Stimulated activated CD8-positive, alpha-beta memory T cell treated with anti-CD3 and anti-CD28 coated beads, Interleukin-2, amount 100 ng/mL, for 48 hours (primary cell): ENCODE results near the gene PCBP2.
"Not testable (repeated sequence)": the region's sequence is repeated elsewhere in the genome, so short reads cannot be mapped to it uniquely, and the experiment has no call there.

Source experiments
- DNase-seq, 2 donors: peaks; one replicate each; pipeline ENCODE4 v3.0.0-alpha.2; 2020; ENCODE audit warnings: low read depth in 2 of 2

The PCBP2 gene

GRCh38 chr12:53441040-53441833 is 10.7 kb upstream of the PCBP2 start, which contains the start of gene PRR13:
Gene PRR13, plus strand, starts transcription at chr12:53441734. Its CDS starts 981 bp downstream, at chr12:53442715.
- DNase-seq: peak; percentile 99

DNA sequence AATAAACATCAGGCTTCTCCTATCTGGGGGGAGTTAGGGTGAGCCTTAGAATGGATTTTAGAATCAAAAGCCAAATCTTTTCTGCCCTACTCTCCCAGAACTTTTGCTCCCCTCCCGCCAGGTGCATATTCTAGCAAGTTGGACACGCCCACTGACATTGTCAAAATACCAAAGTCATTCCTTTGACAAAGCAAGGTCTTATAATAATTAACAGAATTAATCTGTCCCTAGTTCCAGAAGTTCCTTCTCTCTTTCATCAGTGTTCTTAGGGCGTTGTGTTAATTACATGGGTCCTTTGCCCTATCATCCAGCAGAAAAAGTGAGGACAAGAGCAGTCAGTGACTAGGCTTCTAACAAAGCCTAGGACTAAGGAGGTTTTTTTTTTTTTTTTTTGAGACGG is 7.9 kb upstream of the PCBP2 start:
- no peak for DNase-seq

DNA sequence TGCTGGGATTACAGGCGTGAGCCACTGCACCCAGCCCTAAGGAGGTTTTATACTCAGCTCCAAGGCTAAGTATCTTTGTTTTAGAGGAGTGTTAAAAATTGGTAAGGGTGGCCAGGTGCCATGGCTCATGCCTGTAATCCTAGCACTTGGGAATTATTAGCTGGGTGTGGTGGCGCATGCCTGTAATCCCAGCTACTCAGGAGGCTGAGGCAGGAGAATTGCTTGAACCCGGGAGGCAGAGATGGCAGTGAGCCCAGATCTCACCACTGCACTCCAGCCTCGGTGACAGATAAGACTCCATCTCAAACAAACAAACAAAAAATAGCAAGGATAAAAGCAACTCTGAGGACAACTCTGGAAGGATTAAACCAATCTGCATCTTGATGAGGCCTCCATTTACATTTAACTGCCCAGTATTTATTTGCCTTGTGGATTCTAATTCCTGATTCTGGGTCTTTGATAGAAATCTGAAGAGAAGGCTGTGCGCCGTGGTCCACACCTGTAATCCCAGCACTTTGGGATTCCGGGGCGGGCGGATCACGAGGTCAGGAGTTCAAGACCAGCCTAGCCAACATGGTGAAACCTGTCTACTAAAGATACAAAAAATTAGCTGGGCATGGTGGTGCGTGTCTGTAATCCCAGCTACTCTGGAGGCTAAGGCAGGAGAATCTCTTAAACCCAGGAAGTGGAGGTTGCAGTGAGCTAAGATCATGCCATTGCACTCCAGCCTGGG is 7.1 kb upstream of the PCBP2 start:
- DNase-seq: not testable (repeated sequence)

DNA sequence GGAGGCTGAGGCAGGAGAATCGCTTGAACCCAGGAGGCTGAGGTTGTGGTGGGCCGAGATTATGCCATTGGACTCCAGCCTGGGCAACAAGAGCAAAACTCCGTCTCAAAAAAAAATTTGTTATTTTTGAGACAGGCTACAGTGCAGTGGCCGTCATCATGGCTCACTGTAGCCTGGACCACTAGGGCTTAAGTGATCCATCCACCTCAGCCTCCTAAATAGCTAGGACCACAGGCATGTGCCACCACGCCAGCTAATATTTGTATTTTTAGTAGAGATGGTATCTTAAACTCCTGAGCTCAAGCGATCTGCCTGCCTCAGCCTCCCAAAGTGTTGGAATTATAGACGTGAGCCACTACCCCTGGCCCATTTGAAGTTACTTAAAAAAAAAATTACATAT is 966 bp upstream of the PCBP2 start:
- DNase-seq: no peak

DNA sequence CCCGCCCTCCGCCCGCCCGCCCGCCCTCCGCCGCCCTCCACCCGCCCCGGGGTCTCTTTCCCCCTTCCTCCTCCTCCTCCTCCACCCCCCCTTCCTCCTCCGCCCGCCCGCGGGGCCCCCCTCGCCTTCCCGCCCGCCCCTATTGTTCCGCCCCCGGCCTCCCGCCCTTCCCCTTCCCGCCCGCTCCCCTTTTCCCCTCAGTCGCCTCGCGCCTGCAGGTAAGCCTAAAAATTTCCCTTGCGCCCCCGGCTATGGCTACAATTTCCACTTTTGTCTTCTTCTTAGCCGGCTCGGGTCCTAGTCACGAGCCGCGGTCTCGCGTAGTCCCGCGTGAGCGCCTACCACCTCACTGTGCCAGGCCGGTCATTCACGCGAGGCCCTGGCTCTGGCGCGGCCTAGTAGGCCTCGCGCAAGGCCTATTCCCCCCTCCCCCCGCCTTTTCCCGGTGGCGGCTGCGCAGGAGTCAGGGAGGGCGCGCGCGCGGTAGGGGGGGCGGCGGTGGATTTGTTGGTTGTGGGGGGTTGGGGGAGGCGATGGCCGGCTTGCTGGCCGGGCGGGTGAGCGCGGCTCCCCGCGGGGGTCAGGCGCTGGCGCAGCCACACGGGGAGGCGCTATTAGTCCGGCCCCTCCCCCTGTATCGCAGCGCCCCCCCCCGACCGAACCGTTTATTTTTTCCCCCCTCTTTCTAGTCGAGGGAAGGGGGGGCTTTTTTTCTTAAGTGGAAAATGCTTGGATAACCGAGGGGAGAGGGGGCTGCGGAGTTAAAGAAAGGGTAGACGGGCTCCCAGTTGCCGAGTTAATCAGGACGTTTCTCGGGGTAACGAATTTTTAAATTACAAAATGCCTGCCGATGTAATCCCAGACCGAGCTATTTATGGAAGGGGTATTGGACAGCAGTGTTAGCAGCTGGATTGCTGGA is 516 bp downstream of the PCBP2 start:
- DNase-seq: peak; percentile 49 to 51

DNA sequence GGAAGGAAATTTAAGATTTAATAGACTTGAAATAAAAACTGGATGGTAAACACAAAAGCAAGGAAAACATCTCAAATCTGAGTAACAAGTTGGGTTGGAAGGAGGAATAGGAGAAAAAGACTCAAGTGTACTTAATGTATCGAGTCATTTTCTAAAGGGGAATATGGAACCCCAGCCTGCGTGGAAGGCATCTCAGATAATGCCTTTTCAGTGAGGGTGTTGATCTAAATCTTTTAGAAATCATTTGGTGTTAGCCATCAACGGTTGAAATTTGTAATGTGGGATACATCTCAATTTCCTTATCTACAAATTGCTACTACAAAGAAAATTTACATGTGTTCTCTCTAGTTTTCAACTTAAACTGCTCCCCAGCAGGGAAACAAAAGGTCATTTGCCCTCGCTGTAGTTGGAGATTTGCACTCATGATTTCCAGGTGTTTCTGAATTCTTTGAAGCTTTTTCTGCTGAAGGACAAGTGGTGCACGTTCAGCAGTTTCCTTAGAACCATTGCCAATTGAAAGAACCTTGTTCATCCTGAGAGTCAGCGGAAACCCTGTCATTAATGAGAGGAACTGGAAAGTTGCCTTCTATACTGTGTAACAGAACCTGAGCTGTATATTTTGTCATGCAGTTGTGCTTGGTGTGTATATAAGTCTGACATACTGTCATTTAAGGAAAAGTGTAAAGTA is 2.2 kb downstream of the PCBP2 start:
- DNase-seq: no peak

DNA sequence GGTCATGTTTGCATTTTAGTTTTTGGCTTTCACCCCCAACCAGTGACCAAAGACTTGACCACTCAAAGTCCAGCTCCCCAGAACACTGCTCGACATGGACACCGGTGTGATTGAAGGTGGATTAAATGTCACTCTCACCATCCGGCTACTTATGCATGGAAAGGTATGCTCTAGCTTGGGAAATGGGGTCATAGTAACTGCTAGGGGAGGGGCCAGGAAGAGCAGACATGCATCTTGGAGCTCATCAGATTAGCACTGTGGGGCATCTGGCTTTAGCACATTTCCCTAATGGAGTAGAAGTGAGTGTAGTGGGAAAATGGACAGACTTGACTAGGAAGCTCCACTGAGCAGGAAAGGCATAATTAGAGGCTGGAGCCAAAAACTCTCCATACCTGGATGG is 2.8 kb downstream of the PCBP2 start:
- no peak for DNase-seq

DNA sequence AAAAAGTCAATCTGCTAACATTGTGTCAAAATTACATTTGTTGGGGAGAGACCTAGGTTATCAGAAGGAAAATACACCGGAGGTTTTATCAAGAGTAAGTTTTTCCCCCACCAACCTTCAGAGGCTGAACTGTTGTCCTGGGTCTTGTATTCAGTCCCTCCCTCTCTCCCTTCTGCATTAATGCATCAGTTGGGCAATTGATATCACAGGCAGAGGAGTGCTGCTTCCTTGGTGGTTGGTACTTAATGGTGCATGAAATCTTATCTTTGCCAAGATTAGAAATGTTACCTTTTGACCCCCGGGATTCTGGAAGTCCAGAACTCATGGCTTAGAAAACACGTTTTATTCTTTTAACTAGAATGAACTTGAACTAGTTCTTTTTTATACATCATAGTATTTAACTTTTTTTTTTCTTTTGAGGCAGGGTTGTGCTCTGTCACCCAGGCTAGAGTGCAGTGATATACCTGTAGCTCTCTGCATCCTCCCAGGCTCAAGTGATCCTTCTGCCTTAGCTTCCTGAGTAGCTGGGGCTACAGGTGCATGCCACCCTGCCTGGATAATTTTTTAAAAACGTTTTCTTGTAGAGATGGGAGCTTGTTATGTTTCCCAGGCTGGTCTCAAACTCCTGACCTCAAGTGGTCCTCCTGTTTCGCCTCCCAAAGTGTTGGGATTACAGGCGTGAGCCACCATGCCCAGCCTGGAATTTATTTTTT is 4.9 kb downstream of the PCBP2 start:
- no peak for DNase-seq

DNA sequence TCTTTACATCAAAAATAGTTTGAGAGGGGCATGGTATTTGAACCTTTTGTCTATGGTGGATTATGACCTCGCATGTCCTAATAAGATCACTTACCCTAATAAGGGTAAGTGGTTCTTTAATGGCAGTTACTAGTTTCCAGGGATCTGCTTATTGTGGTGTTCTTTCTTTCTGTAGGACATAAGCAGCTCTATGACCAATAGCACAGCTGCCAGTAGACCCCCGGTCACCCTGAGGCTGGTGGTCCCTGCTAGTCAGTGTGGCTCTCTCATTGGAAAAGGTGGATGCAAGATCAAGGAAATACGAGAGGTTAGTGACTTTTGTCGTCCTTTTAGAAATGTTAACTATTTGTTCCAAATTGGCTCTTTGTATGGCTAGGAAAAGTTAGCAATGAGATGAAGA is 7.2 kb downstream of the PCBP2 start:
- DNase-seq: no peak

DNA sequence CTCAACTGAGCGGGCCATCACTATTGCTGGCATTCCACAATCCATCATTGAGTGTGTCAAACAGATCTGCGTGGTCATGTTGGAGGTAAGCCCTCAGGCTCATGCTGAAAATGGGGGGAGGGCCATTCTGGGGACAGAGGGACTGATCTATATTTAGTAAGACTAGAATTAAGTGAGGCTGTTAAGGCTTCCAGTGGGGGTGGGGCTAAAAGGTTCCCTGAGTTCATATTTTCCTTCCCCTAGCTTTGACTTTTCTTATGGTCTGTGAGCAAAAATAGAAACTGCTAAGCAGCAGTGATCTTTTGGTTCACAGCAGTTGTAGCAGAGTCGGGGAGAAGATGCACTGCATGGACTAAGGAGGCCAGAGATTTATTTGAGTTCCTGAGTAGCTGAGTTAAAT is 9.2 kb downstream of the PCBP2 start:
- DNase-seq: no peak

- no peak for DNase-seq
Measured at GRCh38 chr12:53461591-53461990, 9.7 kb downstream of the PCBP2 start.

DNA sequence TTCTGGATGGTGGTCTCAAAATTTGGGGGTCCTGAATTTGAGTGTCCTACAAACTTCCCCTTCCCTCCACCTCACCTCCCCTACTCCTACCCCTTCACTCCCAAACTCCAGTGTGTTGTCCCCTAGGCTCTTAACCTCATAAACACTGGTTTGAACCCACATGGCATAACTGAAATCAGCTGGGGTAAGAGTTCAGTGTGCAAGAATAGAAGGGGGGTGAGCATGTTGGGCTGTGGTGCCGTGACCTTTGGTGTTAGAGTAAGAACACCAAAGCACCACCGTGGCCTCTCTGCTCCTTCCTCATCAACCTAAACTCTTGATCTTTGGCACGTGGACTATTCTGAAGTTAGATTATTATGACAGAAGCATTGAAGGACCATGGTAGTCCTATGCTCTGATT is 11.0 kb downstream of the PCBP2 start:
- DNase-seq: no peak

GRCh38 chr12:53463802-53464560 is 12.1 kb downstream of the PCBP2 start:
- DNase-seq: no peak

DNA sequence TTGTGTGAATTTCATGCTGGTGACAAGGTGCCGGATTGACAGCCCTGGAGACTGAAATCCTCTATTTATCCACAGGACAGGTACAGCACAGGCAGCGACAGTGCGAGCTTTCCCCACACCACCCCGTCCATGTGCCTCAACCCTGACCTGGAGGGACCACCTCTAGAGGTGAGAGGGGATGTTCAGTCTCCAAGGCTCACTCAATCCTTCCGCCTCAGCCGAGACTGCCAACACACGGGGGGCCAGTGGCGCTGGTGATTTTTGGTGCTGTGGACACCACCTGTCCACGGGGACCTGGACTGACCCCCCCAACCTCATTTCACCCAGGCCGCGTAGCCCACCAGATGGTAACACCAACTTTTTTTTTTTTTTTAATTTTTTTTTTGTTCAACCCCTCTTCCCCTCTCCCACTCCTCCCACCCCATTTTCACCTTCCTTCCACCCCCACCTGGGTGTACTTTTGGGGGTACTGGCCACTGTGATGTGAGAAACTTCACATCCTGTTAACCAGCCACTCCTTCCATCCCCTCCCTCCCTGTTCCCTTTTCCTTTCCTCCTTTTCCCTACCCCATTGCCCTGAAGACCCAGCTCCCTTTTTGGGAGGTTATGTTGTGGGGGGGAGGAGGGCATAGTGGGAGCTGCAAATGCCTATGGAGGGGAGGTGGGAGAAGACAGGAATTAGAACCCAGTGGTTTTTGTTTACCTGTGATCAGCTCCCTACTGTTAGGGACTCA is 12.9 kb downstream of the PCBP2 start:
- no peak for DNase-seq

DNA sequence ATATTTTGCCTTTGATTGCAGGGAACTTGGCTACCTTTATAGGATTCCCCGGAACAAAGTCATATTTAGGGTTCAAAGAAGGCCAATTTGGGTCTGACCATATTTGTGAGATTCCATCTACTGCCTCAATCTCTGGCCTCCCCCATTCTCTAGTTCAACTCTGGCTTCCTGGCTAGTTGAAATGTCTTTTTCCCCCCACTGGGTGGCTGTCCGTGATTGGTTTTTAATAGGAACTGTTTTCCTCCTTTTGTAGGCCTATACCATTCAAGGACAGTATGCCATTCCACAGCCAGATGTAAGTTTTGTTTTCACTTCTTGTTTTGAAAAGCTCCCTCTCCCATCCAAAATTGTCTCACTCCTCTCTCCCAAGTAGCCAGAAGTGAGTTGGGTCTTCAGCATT is 13.8 kb downstream of the PCBP2 start:
- no peak for DNase-seq

- no peak for DNase-seq
Measured at GRCh38 chr12:53466640-53467039, 14.7 kb downstream of the PCBP2 start.

- no peak for DNase-seq
Measured at GRCh38 chr12:53467082-53467481, 15.2 kb downstream of the PCBP2 start.

- no peak for DNase-seq
Measured at GRCh38 chr12:53467880-53468279, 16.0 kb downstream of the PCBP2 start.

DNA sequence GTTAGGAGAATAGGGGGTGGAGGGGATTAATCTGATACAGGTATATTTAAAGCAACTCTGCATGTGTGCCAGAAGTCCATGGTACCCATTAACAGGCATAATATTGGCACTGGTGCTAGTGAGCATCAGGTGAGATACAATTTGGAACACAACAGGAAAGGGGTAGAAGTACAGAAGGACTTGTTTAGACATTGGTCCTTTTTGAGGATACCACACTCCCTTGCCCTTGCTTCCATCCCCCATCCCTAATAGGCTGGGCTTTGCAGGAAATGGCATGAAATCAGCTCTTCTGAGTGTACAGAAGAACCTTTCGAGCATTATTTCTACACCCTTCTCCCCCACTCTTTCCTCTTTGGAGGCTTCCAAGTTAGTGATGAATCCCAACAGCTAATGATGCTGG is 16.4 kb downstream of the PCBP2 start:
- no peak for DNase-seq
